Measurements from ENCODE around the gene TRAF3IP3. TPM values are rescaled to one million over a fixed set of nuclear protein-coding genes. Genes with fewer than 3 reads are reported as not detected.

TRAF3IP3 gene
- total RNA-seq, 1 donor from 2014 or later: not detected

DNA sequence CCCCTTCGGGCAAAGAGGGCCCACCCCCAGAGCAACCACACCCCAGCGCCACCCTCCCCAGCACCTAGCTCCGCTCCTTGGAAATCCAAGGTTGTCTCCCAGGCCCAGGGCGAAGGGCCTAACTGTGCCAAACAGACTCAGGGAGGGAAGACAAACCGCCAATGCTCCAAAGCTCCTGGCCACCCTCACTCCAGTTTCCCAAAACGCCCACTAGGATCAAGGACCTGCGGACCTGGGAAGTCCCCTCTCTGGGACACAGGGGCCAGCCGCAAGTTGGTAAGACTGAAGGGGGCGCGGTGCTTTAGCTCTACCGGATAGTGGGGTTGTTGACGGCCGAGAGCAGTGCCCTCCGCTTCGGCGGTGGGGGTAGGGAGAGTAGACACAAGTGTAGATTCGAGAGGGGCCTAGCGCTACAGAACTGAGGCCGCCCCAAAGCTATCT, 49.5 kb downstream of the TRAF3IP3 start:
- no peak overlapping the region for H3K27ac Mint-ChIP-seq (ENCODE audit: unreplicated experiment)
- no peaks in the 10 kb centered on the region for H3K9me3 Mint-ChIP-seq (ENCODE audit: unreplicated experiment)
- TF ChIP-seq, protein P1, sequence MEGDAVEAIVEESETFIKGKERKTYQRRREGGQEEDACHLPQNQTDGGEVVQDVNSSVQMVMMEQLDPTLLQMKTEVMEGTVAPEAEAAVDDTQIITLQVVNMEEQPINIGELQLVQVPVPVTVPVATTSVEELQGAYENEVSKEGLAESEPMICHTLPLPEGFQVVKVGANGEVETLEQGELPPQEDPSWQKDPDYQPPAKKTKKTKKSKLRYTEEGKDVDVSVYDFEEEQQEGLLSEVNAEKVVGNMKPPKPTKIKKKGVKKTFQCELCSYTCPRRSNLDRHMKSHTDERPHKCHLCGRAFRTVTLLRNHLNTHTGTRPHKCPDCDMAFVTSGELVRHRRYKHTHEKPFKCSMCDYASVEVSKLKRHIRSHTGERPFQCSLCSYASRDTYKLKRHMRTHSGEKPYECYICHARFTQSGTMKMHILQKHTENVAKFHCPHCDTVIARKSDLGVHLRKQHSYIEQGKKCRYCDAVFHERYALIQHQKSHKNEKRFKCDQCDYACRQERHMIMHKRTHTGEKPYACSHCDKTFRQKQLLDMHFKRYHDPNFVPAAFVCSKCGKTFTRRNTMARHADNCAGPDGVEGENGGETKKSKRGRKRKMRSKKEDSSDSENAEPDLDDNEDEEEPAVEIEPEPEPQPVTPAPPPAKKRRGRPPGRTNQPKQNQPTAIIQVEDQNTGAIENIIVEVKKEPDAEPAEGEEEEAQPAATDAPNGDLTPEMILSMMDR (IDR thresholded peaks at IDR 0.05): no peak
- no peak for DNase-seq (ENCODE audit: extremely low spot score, unreplicated experiment)
- no peaks in the 10 kb centered on the region for H3K36me3 Mint-ChIP-seq (ENCODE audit: unreplicated experiment)
- H3K4me3 Mint-ChIP-seq (ENCODE audit: unreplicated experiment): peak overlapping the region; percentile 68
- peaks cover 40% of the 10 kb centered on the region for H3K27me3 Mint-ChIP-seq (ENCODE audit: unreplicated experiment)
- peaks cover 12% of the 10 kb centered on the region for H3K4me1 Mint-ChIP-seq (ENCODE audit: unreplicated experiment)

DNA sequence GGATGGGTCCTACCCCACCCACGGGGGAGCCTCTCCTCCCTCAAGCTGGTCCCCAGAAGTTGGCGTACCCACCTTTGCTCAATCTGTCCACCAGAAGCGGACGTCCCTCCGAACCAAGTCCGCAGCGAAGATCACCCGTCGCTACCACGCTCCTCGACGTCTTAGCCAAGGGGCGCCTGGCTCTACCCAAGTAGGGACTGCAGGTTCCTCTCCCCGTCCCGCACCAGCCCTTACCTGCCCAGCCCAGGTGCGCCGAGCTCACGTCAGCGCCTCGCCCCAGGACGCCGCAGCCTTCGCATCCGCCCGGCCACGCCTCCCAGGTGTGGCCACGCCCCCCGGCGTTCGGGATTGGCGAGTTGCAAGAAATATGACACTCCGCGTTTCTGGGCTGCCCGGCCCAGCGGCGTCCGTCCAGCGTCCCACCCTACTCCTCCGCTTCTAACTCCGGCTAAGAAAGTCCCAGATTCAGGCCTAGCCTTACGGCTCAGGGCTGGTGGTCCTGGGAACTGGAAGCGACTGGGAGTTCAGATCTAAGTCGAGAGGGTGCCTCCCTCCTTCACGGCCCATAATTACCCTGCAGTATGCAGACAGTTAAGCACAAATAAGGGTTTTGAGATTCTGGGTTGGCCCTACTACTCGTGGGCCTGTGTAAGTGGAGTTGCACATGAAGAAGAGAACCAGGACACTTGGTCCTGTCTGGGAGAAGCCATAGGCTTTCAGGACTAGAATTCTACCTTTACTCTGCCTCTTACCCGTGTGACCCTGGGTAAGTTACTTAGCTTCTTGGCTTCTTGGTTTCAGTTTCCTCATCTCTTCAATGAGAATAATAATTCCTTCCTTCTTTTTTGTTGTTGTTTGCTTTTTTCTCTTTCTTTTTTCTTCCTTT, 50.3 kb downstream of the TRAF3IP3 start, which contains the start of gene IRF6:
IRF6 (minus strand) TSS at position 268 of the 886 bp plus-strand sequence. CDS start 4,729 bp downstream, outside the sequence.
- Mint-ChIP-seq H3K36me3 (ENCODE audit: unreplicated experiment) (no peaks in the 10 kb centered on the region), H3K27me3 (ENCODE audit: unreplicated experiment) (peaks cover 33% of the 10 kb centered on the region), H3K9me3 (ENCODE audit: unreplicated experiment) (no peaks in the 10 kb centered on the region), H3K27ac (ENCODE audit: unreplicated experiment) (no peak within 1 kb of the TSS), H3K4me3 (ENCODE audit: unreplicated experiment) (peak within 1 kb of the TSS; percentile 68), H3K4me1 (ENCODE audit: unreplicated experiment) (peaks cover 12% of the 10 kb centered on the region)
- TF ChIP-seq, protein P1 (IDR thresholded peaks at IDR 0.05): no peak
- DNase-seq (ENCODE audit: extremely low spot score, unreplicated experiment): peak; percentile 87

DNA sequence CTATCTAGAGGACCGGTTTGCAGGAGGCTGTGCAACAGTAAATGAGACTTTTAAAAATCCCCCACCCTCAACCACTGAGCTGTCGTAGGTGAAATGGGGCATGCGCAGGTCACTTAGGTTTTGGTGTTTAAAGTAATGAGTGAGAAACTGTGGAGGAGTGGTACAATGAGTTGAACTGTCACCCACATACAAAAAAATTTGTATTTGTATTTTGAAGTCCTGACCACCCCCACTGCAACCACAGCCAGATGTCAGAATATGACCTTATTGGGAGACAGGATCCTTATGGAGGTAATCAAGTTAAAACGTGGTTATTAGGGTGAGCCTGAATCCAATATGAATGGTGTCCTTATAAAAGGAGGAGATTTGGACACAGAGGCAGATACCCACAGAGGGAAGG, 51.7 kb downstream of the TRAF3IP3 start:
- H3K27ac Mint-ChIP-seq (ENCODE audit: unreplicated experiment): no peak overlapping the region
- peaks cover 12% of the 10 kb centered on the region for H3K4me1 Mint-ChIP-seq (ENCODE audit: unreplicated experiment)
- no peak overlapping the region for H3K4me3 Mint-ChIP-seq (ENCODE audit: unreplicated experiment)

DNA sequence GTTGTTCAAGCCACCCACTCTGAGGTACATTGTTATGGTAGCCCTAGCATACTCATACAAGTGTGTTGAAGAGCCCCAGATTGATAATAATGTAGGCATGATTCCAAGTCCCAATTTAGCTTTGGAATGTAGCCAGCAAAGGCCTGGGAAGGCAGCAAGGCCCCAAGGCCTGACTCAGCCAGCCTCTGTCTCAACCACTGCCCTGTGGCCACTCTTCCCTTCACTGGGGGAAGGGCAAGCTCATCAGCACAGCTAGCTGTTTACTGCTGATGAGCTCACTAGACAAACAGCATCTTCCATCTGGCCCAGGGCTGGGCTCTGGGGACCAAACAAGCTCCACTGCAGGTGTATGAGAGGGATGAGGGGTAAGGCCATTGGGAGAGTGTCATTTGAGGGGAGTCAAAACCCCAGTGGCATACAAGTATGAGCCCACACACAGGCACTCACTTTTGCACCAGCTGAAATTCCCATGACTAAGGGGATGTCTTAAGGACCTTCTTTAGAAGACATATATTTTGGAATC, 52.3 kb downstream of the TRAF3IP3 start:
- DNase-seq (ENCODE audit: extremely low spot score, unreplicated experiment): no peak
- peaks cover 19% of the 10 kb centered on the region for H3K27me3 Mint-ChIP-seq (ENCODE audit: unreplicated experiment)
- no peaks in the 10 kb centered on the region for H3K36me3 Mint-ChIP-seq (ENCODE audit: unreplicated experiment)
- TF ChIP-seq, protein P1 (IDR thresholded peaks at IDR 0.05): no peak
- no peaks in the 10 kb centered on the region for H3K9me3 Mint-ChIP-seq (ENCODE audit: unreplicated experiment)
- H3K27ac Mint-ChIP-seq (ENCODE audit: unreplicated experiment): no peak overlapping the region
- no peak overlapping the region for H3K4me3 Mint-ChIP-seq (ENCODE audit: unreplicated experiment)
- peaks cover 12% of the 10 kb centered on the region for H3K4me1 Mint-ChIP-seq (ENCODE audit: unreplicated experiment)

More for the DNA sequence above, 51.7 kb downstream of the TRAF3IP3 start:
- TF ChIP-seq, protein P1 (IDR thresholded peaks at IDR 0.05): no peak
- Mint-ChIP-seq H3K27me3 (ENCODE audit: unreplicated experiment) (peaks cover 23% of the 10 kb centered on the region), H3K9me3 (ENCODE audit: unreplicated experiment) (no peaks in the 10 kb centered on the region), H3K36me3 (ENCODE audit: unreplicated experiment) (no peaks in the 10 kb centered on the region)
- DNase-seq (ENCODE audit: extremely low spot score, unreplicated experiment): no peak

DNA sequence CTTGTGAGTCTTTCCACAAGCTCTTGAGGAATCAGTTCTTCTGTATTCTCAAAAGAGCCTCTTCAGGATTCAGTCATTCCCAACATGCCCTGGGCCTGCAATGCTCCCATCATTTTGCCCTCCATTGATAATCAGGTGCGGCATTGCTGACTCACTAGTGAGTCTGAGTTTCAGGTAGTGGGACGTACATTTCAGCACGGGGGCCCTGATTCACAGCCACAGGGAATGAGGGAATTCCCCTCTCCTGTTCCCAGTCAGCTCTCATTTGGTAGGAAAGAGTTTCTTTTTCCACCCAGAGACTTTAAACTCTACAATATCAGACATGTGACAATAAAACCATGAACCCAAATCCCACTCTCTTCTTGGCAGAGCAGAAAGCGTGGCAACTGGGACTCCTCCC, 53.8 kb downstream of the TRAF3IP3 start:
- peaks cover 14% of the 10 kb centered on the region for H3K27me3 Mint-ChIP-seq (ENCODE audit: unreplicated experiment)
- H3K4me1 Mint-ChIP-seq (ENCODE audit: unreplicated experiment): peaks cover 12% of the 10 kb centered on the region
- TF ChIP-seq, protein P1 (IDR thresholded peaks at IDR 0.05): no peak
- H3K9me3 Mint-ChIP-seq (ENCODE audit: unreplicated experiment): no peaks in the 10 kb centered on the region
- no peak for DNase-seq (ENCODE audit: extremely low spot score, unreplicated experiment)
- no peak overlapping the region for H3K27ac Mint-ChIP-seq (ENCODE audit: unreplicated experiment)
- H3K36me3 Mint-ChIP-seq (ENCODE audit: unreplicated experiment): no peaks in the 10 kb centered on the region
- H3K4me3 Mint-ChIP-seq (ENCODE audit: unreplicated experiment): no peak overlapping the region
